Osteocyte (in vitro differentiated cells): Measurements from ENCODE around the gene FRMD3. TPM values are rescaled to one million over a fixed set of nuclear protein-coding genes. Genes with fewer than 3 reads are reported as not detected.
"Not testable (repeated sequence)": the region's sequence is repeated elsewhere in the genome, so short reads cannot be mapped to it uniquely, and the experiment has no call there.

Source experiments
- DNase-seq: peaks from one replicate; pipeline ENCODE4 v3.0.0; 2021; ENCODE audit warnings: mixed read lengths; ENCODE audit not compliant: unreplicated experiment; ENCODE audit errors: extremely low spot score
- H3K27ac Mint-ChIP-seq: one replicate; pipeline ENCODE4 v1.8.0; 2021; ENCODE audit warnings: mild to moderate bottlenecking, mixed read lengths; ENCODE audit not compliant: unreplicated experiment
- H3K27me3 Mint-ChIP-seq: one replicate; pipeline ENCODE4 v1.8.0; 2021; ENCODE audit warnings: mixed read lengths; ENCODE audit not compliant: unreplicated experiment
- H3K36me3 Mint-ChIP-seq: one replicate; pipeline ENCODE4 v1.8.0; 2021; ENCODE audit warnings: mixed read lengths; ENCODE audit not compliant: unreplicated experiment
- H3K4me1 Mint-ChIP-seq: one replicate; pipeline ENCODE4 v1.8.0; 2021; ENCODE audit warnings: mixed read lengths; ENCODE audit not compliant: unreplicated experiment
- H3K4me3 Mint-ChIP-seq: one replicate; pipeline ENCODE4 v1.8.0; 2021; ENCODE audit warnings: mild to moderate bottlenecking, moderate library complexity, mixed read lengths; ENCODE audit not compliant: unreplicated experiment
- H3K9me3 Mint-ChIP-seq: one replicate; pipeline ENCODE4 v1.8.0; 2021; ENCODE audit warnings: mixed read lengths; ENCODE audit not compliant: unreplicated experiment
- total RNA-seq: library from RNA; stranded (reverse); gene quantifications from 2 replicates; pipeline ENCODE4 v1.2.1, GENCODE V29; 2021
- TF ChIP-seq, protein P1 (sequence below): fragments of 200-600 bp; sonication (generic); IDR thresholded peaks from 2 replicates; pipeline ENCODE4 v1.5.0; 2021; ENCODE audit warnings: antibody characterized with exemption, mild to moderate bottlenecking, moderate library complexity

Gene FRMD3
- total RNA-seq, 1 donor from 2014 or later = 0.35 TPM

DNA sequence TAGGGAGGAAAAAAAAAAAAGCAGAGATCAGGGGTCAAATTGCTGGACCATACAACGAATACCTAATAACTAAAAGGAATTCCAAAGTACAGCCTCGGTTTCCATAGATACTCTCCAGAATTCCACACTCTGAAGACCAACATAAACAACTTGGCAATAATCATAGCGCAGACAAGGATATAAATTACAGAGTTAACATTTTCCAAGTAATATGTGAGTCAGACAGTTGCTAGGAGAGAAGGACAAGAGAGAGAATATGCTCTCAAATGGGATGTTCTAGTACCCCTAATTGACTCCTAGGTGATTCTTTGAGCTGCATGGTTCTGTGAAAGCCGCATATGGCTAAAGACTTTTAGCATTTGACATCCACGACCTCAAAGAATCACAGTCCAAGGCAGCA is 165.2 kb downstream of the FRMD3 start:
- no peaks in the 10 kb centered on the region for H3K36me3 Mint-ChIP-seq
- H3K27me3 Mint-ChIP-seq = no peaks in the 10 kb centered on the region
- H3K9me3 Mint-ChIP-seq = no peaks in the 10 kb centered on the region
- no peaks in the 10 kb centered on the region for H3K4me1 Mint-ChIP-seq
- no peak for DNase-seq
- H3K27ac Mint-ChIP-seq = no peak overlapping the region
- TF ChIP-seq, protein P1, sequence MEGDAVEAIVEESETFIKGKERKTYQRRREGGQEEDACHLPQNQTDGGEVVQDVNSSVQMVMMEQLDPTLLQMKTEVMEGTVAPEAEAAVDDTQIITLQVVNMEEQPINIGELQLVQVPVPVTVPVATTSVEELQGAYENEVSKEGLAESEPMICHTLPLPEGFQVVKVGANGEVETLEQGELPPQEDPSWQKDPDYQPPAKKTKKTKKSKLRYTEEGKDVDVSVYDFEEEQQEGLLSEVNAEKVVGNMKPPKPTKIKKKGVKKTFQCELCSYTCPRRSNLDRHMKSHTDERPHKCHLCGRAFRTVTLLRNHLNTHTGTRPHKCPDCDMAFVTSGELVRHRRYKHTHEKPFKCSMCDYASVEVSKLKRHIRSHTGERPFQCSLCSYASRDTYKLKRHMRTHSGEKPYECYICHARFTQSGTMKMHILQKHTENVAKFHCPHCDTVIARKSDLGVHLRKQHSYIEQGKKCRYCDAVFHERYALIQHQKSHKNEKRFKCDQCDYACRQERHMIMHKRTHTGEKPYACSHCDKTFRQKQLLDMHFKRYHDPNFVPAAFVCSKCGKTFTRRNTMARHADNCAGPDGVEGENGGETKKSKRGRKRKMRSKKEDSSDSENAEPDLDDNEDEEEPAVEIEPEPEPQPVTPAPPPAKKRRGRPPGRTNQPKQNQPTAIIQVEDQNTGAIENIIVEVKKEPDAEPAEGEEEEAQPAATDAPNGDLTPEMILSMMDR = no peak
- H3K4me3 Mint-ChIP-seq = no peak overlapping the region

DNA sequence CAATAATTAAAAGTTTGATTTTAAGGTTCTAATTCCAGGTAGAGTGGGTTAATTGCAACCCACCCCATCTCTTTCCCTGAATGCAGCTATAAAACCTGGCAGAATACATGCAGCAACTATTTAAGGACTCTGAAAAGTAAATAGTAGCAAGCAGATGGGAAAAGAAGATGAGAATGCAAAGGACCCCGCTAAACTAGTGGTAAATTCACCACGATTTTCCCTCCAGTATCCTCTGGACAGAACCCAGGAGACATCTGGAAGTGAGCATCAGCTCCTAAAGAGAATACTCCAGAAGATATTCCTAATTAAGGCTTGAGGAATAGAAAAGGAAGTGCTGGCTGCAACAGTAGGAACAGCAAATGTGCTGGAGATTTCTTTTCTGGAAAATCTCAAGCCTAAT is 170.9 kb downstream of the FRMD3 start:
- Mint-ChIP-seq H3K36me3 (no peaks in the 10 kb centered on the region), H3K4me3 (no peak overlapping the region), H3K4me1 (peaks cover 3% of the 10 kb centered on the region), H3K27me3 (no peaks in the 10 kb centered on the region), H3K9me3 (no peaks in the 10 kb centered on the region), H3K27ac (no peak overlapping the region)
- TF ChIP-seq, protein P1 = no peak
- no peak for DNase-seq

DNA sequence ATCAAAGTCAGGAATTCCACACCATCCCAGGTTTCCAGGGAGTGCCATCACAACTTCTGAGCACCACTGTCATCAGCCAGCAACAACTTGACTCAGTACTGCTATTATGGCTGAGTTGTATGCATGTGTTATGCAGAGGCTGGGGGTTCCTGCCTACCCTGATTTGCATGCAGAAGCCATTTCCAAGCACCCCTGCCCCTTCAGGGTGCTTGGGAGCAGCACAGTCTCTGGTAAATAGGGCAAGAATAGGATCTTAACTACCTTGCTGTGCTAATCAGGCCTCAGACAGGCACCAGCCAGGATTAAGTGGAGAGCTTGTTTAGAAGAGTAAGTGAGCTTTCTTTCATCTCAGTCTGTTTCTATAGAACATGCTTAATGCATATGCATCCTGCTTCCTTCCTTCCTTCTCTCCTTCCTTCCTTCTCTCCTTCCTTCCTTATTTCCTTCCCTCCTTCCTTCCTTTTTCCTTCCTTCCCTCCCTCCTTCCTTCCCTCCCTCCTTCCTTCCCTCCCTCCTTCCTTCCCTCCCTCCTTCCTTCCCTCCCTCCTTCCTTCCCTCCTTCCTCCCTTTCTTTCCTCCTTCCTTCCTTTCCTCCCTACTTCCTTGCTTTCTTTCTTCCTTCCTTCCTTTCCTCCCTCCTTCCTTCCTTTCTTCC is 175.7 kb downstream of the FRMD3 start:
- peaks cover 8% of the 10 kb centered on the region for H3K9me3 Mint-ChIP-seq

DNA sequence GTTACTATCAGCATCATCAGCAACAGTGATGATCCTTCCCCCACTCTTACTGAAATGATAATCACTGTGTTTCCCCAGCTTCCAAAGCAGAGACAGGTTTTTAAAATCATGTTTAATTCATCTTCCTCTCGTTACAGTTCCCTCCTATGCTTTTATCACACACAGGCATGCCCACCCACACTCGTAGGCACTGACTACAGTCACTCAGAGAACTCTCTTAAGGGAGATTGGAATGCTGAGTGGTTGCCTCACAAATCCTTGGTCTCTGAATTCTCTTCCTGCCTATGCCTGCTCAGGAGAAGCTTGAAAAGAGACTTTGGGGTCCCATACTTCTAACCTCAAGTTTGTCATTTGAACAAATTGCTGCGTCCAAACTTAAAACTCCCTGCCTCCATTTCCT is 179.2 kb downstream of the FRMD3 start:
- TF ChIP-seq, protein P1 = no peak
- H3K4me3 Mint-ChIP-seq = no peak overlapping the region
- H3K4me1 Mint-ChIP-seq = no peaks in the 10 kb centered on the region

More for the DNA sequence above, 175.7 kb downstream of the FRMD3 start:
- Mint-ChIP-seq H3K36me3 (no peaks in the 10 kb centered on the region), H3K4me1 (peaks cover 3% of the 10 kb centered on the region), H3K27ac (no peak overlapping the region), H3K4me3 (no peak overlapping the region), H3K27me3 (no peaks in the 10 kb centered on the region)
- TF ChIP-seq, protein P1 = no peak
- DNase-seq = no peak

GRCh38 chr9:83358493-83358892 is 179.7 kb downstream of the FRMD3 start:
- not testable (repeated sequence) for H3K27ac Mint-ChIP-seq, H3K27me3 Mint-ChIP-seq, DNase-seq, H3K36me3 Mint-ChIP-seq, H3K4me3 Mint-ChIP-seq, H3K9me3 Mint-ChIP-seq, H3K4me1 Mint-ChIP-seq

More for the DNA sequence above, 179.2 kb downstream of the FRMD3 start:
- peaks cover 8% of the 10 kb centered on the region for H3K9me3 Mint-ChIP-seq
- H3K27me3 Mint-ChIP-seq = no peaks in the 10 kb centered on the region
- no peak overlapping the region for H3K27ac Mint-ChIP-seq
- DNase-seq = no peak
- no peaks in the 10 kb centered on the region for H3K36me3 Mint-ChIP-seq
